Sigmoid colon (tissue), 4 donors: ENCODE measurements around the gene DBNDD1.

Experiments used
- CTCF ChIP-seq, 4 experiments: fragments of 450-650 bp in 3 of 4; fragments of 200-600 bp in 1 of 4; IDR thresholded peaks; one replicate each; pipeline ENCODE4 v1.5.1; 2016 to 2019; ENCODE audit warnings: antibody characterized with exemption in 4 of 4, mild to moderate bottlenecking in 3 of 4, moderate library complexity in 2 of 4
- POLR2A ChIP-seq, 2 donors: fragments of 450-650 bp; IDR thresholded peaks; one replicate each; pipeline ENCODE4 v1.6.1; 2016; ENCODE audit warnings: antibody characterized with exemption in 2 of 2, mild to moderate bottlenecking in 2 of 2, moderate library complexity in 2 of 2
- POLR2AphosphoS5 ChIP-seq, 4 donors: sonication (generic); formaldehyde crosslinking; IDR thresholded peaks; one replicate each; pipeline ENCODE4 v1.6.1; 2017; ENCODE audit warnings: antibody characterized with exemption in 4 of 4

GRCh38 chr16:90042946-90043514 lies 23.8 kb upstream of the DBNDD1 start:
- TF ChIP-seq POLR2AphosphoS5 (IDR thresholded peaks at IDR 0.05) (no peak), POLR2A (IDR thresholded peaks at IDR 0.05) (no peak), CTCF (IDR thresholded peaks at IDR 0.05) (no peak)
